SU-DHL-6 (cell line): Measurements from ENCODE around the gene HNF4A.

Source experiments
- H2AFZ ChIP-seq: fragments of 200-600 bp; sonication (generic); 2 replicates; pipeline ENCODE4 v1.6.1; 2014; ENCODE audit warnings: low read depth, mild to moderate bottlenecking, moderate library complexity, mixed read lengths, antibody characterized with exemption, low read length; ENCODE audit not compliant: severe bottlenecking
- H3F3A ChIP-seq: fragments of 200-600 bp; shearing (Covaris generic); 2 replicates; pipeline ENCODE4 v1.6.0; 2016; ENCODE audit warnings: antibody characterized with exemption, mild to moderate bottlenecking; ENCODE audit not compliant: insufficient read depth
- H3K27ac ChIP-seq: fragments of 200-600 bp; sonication (generic); 2 replicates; pipeline ENCODE4 v1.5.1; 2016; ENCODE audit warnings: low read depth, mild to moderate bottlenecking, low read length, moderate library complexity, mixed read lengths
- H3K27me3 ChIP-seq: fragments of 200-600 bp; sonication (generic), shearing (Covaris generic); 2 replicates; pipeline ENCODE4 v1.6.0; 2014; ENCODE audit warnings: mild to moderate bottlenecking, low read length
- H3K36me3 ChIP-seq: fragments of 200-600 bp; sonication (generic); 2 replicates; pipeline ENCODE4 v1.6.1; 2014; ENCODE audit warnings: mild to moderate bottlenecking, low read length, mixed read lengths
- H3K4me2 ChIP-seq: fragments of 300-600, 200-600 bp; shearing (Covaris generic), sonication (generic); 2 replicates; pipeline ENCODE4 v1.6.0; 2014; ENCODE audit warnings: low read length, low read depth, mild to moderate bottlenecking; ENCODE audit not compliant: poor library complexity, severe bottlenecking
- H3K4me3 ChIP-seq: fragments of 200-600 bp; sonication (generic); 2 replicates; pipeline ENCODE4 v1.5.1; 2014; ENCODE audit warnings: antibody characterized with exemption, low read length, mild to moderate bottlenecking, mixed read lengths; ENCODE audit not compliant: insufficient read depth, poor library complexity, severe bottlenecking
- H3K79me2 ChIP-seq: fragments of 200-600 bp; sonication (generic); 2 replicates; pipeline ENCODE4 v1.6.1; 2014; ENCODE audit warnings: mild to moderate bottlenecking, low read length, moderate library complexity; ENCODE audit not compliant: insufficient read depth
- H3K9ac ChIP-seq: fragments of 200-600 bp; sonication (generic); 2 replicates; pipeline ENCODE4 v1.7.0; 2014; ENCODE audit warnings: mild to moderate bottlenecking, low read length
- H3K9me2 ChIP-seq: fragments of 200-600 bp; sonication (generic); replicated peaks from 2 replicates; pipeline ENCODE4 v1.6.1; 2014; ENCODE audit warnings: low read length; ENCODE audit not compliant: insufficient read depth
- H3K9me3 ChIP-seq: fragments of 200-600 bp; sonication (generic); 2 replicates; pipeline ENCODE4 v1.6.1; 2014; ENCODE audit warnings: low read length, mixed read lengths; ENCODE audit not compliant: insufficient read depth
- H4K20me1 ChIP-seq: fragments of 200-600 bp; sonication (generic); 2 replicates; pipeline ENCODE4 v1.6.1; 2014; ENCODE audit warnings: low read depth, mild to moderate bottlenecking, antibody characterized with exemption, low read length, moderate library complexity, mixed read lengths
- EZH2phosphoT487 ChIP-seq: fragments of 200-600 bp; sonication (generic), shearing (Covaris generic); conservative IDR thresholded peaks from 2 replicates; pipeline ENCODE4 v1.6.1; 2018; ENCODE audit warnings: mild to moderate bottlenecking, antibody characterized with exemption, low read length, moderate library complexity, mixed read lengths
- TF ChIP-seq, protein P1 (sequence below): fragments of 200-600 bp; sonication (generic); IDR thresholded peaks from one replicate; pipeline ENCODE4 v1.5.1; 2017; ENCODE audit warnings: antibody characterized with exemption, mild to moderate bottlenecking, low read length, moderate library complexity; ENCODE audit not compliant: insufficient read depth, poor library complexity, severe bottlenecking

HNF4A gene

DNA sequence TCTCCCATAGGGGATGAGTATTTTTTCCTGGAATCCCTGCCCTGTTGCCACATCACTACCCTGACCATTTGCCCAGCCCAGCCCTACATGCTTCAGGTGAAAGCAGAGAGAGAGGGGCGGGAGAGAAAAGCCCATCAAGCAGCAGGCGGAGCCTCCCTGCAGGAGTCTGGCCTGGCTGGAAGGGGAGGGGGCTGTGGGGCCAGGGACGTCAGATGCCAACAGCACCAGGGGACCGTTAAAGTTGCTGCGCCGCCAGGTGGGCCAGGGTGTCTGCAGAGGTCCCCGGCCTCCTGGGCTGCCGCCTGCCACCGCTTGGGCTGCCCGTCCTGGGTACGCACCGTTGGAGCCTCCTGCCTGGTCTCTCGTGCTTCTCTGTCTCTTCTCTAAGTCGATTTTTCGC, 19.4 kb upstream of the HNF4A start:
- no peak overlapping the region for H3K4me3 ChIP-seq
- H4K20me1 ChIP-seq = no peaks in the 10 kb centered on the region
- no peak overlapping the region for H3K4me2 ChIP-seq
- H3K27ac ChIP-seq = no peak overlapping the region
- H3F3A ChIP-seq = no peaks in the 10 kb centered on the region
- H3K9me2 ChIP-seq = no peaks in the 10 kb centered on the region
- no peaks in the 10 kb centered on the region for H3K79me2 ChIP-seq
- H3K36me3 ChIP-seq = no peaks in the 10 kb centered on the region
- H3K9me3 ChIP-seq = no peaks in the 10 kb centered on the region
- no peaks in the 10 kb centered on the region for H3K27me3 ChIP-seq
- H2AFZ ChIP-seq = no peak overlapping the region
- TF ChIP-seq EZH2phosphoT487 = no peak
- TF ChIP-seq, protein P1, sequence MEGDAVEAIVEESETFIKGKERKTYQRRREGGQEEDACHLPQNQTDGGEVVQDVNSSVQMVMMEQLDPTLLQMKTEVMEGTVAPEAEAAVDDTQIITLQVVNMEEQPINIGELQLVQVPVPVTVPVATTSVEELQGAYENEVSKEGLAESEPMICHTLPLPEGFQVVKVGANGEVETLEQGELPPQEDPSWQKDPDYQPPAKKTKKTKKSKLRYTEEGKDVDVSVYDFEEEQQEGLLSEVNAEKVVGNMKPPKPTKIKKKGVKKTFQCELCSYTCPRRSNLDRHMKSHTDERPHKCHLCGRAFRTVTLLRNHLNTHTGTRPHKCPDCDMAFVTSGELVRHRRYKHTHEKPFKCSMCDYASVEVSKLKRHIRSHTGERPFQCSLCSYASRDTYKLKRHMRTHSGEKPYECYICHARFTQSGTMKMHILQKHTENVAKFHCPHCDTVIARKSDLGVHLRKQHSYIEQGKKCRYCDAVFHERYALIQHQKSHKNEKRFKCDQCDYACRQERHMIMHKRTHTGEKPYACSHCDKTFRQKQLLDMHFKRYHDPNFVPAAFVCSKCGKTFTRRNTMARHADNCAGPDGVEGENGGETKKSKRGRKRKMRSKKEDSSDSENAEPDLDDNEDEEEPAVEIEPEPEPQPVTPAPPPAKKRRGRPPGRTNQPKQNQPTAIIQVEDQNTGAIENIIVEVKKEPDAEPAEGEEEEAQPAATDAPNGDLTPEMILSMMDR = no peak
- no peak overlapping the region for H3K9ac ChIP-seq

DNA sequence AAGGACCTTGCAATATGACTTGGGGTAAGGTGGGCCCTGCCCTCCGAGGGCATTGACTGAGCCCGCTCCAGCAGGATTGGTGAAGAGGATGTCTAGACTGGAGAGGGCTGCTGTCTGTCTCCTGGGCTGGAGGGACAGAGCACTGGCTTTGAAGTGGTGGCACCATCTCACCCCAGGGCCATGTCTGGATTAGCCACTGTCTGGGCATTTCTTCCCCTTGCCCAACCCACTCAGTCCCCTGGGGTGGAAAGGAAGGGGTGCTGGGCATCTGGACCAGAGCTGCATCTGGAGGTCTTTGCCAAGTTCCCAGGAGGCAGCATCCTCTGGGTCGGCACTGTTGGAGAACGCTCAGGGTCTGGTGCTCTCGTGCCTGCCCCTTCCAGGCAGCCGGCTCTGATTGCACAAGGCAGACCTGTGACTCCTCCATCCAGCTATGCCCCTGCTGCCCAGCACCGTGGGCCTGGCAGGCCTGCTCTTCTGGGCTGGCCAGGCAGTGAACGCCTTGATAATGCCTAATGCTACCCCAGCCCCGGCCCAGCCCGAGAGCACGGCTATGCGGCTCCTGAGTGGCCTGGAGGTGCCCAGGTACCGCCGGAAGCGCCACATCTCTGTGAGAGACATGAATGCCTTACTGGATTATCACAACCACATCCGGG, 18.6 kb upstream of the HNF4A start, which contains the start of gene R3HDML:
TSS of gene R3HDML (plus strand) at position 319 of the 656 bp plus-strand sequence. CDS start at position 434, 115 bp downstream.
- Histone ChIP-seq H3F3A (no peaks in the 10 kb centered on the region), H3K9me2 (no peaks in the 10 kb centered on the region), H3K9ac (no peak within 1 kb of the TSS), H3K79me2 (no peaks in the 10 kb centered on the region), H3K27ac (no peak within 1 kb of the TSS), H3K27me3 (no peaks in the 10 kb centered on the region), H3K4me3 (no peak within 1 kb of the TSS), H2AFZ (no peak within 1 kb of the TSS), H3K9me3 (no peaks in the 10 kb centered on the region), H3K36me3 (no peaks in the 10 kb centered on the region), H4K20me1 (no peaks in the 10 kb centered on the region), H3K4me2 (no peak within 1 kb of the TSS)
- no peak for TF ChIP-seq EZH2phosphoT487
- TF ChIP-seq, protein P1 = no peak

DNA sequence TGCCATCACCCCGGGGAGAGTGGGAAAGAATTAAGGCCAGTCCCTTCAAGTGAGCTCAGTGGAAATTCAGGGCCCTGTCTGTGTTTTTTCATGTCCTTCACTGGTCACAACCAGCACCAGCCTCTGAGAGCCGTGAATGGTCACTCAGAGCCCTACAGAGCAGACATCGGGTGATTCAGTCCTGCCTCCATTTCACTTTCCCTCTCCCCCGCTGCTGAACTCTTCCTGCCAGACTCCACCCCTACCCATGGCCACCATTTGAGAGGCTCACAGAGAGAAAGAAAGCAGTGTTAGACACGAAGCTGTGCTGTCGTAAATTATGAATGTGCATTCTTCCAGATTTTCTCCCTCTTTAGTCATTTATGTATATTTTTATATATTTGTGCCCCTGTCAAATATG, 13.3 kb upstream of the HNF4A start:
- H3K27ac ChIP-seq = no peak overlapping the region
- H3K27me3 ChIP-seq = no peaks in the 10 kb centered on the region
- no peak overlapping the region for H3K4me2 ChIP-seq
- no peaks in the 10 kb centered on the region for H3K9me3 ChIP-seq
- TF ChIP-seq, protein P1 = no peak
- TF ChIP-seq EZH2phosphoT487 = no peak
- no peak overlapping the region for H3K4me3 ChIP-seq
- H4K20me1 ChIP-seq = no peaks in the 10 kb centered on the region
- H3K9ac ChIP-seq = no peak overlapping the region
- H2AFZ ChIP-seq = no peak overlapping the region
- no peaks in the 10 kb centered on the region for H3F3A ChIP-seq
- H3K9me2 ChIP-seq = no peaks in the 10 kb centered on the region
- H3K36me3 ChIP-seq = no peaks in the 10 kb centered on the region
- H3K79me2 ChIP-seq = no peaks in the 10 kb centered on the region
